Upper lobe of right lung (tissue), 1 donor: ENCODE data around the gene CTBP2. TPM values are rescaled to one million over a fixed set of nuclear protein-coding genes. Genes with fewer than 3 reads are reported as not detected.
"Not testable (repeated sequence)": the region's sequence is repeated elsewhere in the genome, so short reads cannot be mapped to it uniquely, and the experiment has no call there.

Experiments used
- ATAC-seq: fragments of 200-7000 bp; cut with Tn5 transposase; one replicate; pipeline ENCODE4 v1.9.1; 2020; ENCODE audit warnings: mild to moderate bottlenecking, moderate library complexity
- DNase-seq: peaks from one replicate; pipeline ENCODE4 v3.0.0-alpha.2; 2020
- H3K27ac ChIP-seq: fragments of 200-600 bp; one replicate; pipeline ENCODE4 v1.8.0; 2022
- H3K27me3 ChIP-seq: fragments of 200-600 bp; one replicate; pipeline ENCODE4 v1.8.0; 2022; ENCODE audit warnings: mild to moderate bottlenecking
- H3K36me3 ChIP-seq: fragments of 200-600 bp; one replicate; pipeline ENCODE4 v1.8.0; 2022
- H3K4me1 ChIP-seq: fragments of 200-600 bp; one replicate; pipeline ENCODE4 v1.8.0; 2022
- H3K4me3 ChIP-seq: fragments of 200-600 bp; one replicate; pipeline ENCODE4 v1.8.0; 2022; ENCODE audit warnings: mild to moderate bottlenecking
- H3K9me3 ChIP-seq: fragments of 200-600 bp; one replicate; pipeline ENCODE4 v1.8.0; 2022
- intact Hi-C: fragments of 100-400 bp; cut with DNase I; formaldehyde crosslinking; loops from one replicate; pipeline ENCODE4 v1.11.0; 2022
- total RNA-seq: library from RNA; stranded (reverse); fragmentation: NEBNext Ultra II Directional; extraction: Animal tissue kit (Norgen Biotek cat#: 25700); gene quantifications from one replicate; pipeline ENCODE4 v1.2.1, GENCODE V29; 2021
- TF ChIP-seq, protein P1 (sequence below): fragments of 200-600 bp; IDR thresholded peaks from one replicate; pipeline ENCODE4 v1.8.0; 2022; ENCODE audit warnings: antibody characterized with exemption
- donor health status: DM: no; HTN: yes; CAD: no; lungs with severe emphysema.

The CTBP2 gene
- total RNA-seq, 1 donor from 2014 or later: 66.7 TPM

- H3K4me1 ChIP-seq: peaks cover 85% of the 10 kb centered on the region
- peak; percentile 52 for ATAC-seq
- H3K4me3 ChIP-seq: peak overlapping the region; percentile 43
- TF ChIP-seq, protein P1, sequence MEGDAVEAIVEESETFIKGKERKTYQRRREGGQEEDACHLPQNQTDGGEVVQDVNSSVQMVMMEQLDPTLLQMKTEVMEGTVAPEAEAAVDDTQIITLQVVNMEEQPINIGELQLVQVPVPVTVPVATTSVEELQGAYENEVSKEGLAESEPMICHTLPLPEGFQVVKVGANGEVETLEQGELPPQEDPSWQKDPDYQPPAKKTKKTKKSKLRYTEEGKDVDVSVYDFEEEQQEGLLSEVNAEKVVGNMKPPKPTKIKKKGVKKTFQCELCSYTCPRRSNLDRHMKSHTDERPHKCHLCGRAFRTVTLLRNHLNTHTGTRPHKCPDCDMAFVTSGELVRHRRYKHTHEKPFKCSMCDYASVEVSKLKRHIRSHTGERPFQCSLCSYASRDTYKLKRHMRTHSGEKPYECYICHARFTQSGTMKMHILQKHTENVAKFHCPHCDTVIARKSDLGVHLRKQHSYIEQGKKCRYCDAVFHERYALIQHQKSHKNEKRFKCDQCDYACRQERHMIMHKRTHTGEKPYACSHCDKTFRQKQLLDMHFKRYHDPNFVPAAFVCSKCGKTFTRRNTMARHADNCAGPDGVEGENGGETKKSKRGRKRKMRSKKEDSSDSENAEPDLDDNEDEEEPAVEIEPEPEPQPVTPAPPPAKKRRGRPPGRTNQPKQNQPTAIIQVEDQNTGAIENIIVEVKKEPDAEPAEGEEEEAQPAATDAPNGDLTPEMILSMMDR: no peak
- no peaks in the 10 kb centered on the region for H3K9me3 ChIP-seq
- peak; percentile 82 for DNase-seq
- no peaks in the 10 kb centered on the region for H3K36me3 ChIP-seq
- intact Hi-C loops: loop anchor here (10.0 kb wide), 1 partner anchor 97 kb away; no protein-coding TSS in a partner anchor
- no peaks in the 10 kb centered on the region for H3K27me3 ChIP-seq
- peak overlapping the region; percentile 61 for H3K27ac ChIP-seq
Measured at GRCh38 chr10:125151553-125152449, 8.6 kb downstream of the CTBP2 start.

DNA sequence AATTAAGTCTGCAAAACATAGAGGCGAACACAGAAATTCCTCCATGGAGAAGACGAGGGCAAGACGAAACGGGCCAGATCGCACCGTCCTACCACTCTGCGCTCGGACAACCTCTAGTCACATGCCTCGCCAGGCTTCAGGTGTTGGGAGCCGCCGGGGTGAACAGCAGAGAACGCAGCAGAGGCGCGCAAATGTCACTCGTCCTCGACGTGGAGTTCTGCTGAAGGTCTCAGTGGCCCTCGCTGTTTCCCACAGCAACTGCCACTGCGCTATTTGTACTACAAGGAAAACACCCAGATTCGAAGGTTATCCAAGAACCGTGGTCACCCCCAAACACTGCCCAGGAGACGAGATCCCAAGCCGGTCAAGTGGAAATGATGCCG, 9.2 kb downstream of the CTBP2 start:
- intact Hi-C loops: loop anchor here (10.0 kb wide), 1 partner anchor 96 kb away; no protein-coding TSS in a partner anchor
- no peak overlapping the region for H3K4me3 ChIP-seq
- TF ChIP-seq, protein P1: no peak
- DNase-seq: no peak
- H3K27me3 ChIP-seq: no peaks in the 10 kb centered on the region
- no peak overlapping the region for H3K27ac ChIP-seq
- no peaks in the 10 kb centered on the region for H3K36me3 ChIP-seq
- H3K4me1 ChIP-seq: peaks cover 84% of the 10 kb centered on the region
- no peaks in the 10 kb centered on the region for H3K9me3 ChIP-seq
- no peak for ATAC-seq

DNA sequence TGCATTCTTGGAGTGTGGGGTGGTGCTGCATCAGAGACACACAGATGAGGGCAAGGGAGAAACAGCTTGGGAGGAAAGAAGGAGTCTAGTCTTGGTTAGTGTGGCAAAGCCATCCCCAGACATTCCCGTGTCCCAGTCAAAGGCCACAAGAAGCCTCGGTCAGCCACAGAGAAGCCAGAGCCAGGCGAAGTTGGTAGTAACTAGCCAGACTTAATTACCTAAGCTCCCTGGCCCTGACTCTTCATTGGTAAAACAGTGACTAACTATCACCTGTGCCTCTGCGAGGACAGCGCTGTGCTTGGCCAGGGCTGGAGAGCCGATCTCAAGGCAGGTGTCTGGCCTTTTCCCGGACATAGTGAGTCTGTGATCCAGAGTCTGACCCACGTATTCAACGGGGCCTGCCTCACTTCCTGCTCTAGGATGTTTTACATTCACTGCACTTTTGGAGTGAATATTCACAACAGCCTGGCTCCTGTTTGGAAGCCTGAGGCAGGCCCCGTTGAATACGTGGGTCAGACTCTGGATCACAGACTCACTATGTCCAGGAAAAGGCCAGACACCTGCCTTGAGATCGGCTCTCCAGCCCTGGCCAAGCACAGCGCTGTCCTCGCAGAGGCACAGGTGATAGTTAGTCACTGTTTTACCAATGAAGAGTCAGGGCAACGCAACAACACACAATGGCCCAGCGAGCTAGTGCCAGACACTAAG, 9.8 kb downstream of the CTBP2 start:
- not testable (repeated sequence) for H3K27me3 ChIP-seq, H3K9me3 ChIP-seq, ATAC-seq, H3K36me3 ChIP-seq, H3K27ac ChIP-seq, DNase-seq, H3K4me3 ChIP-seq
- intact Hi-C loops: loop anchor here (10.0 kb wide), 1 partner anchor 96 kb away; no protein-coding TSS in a partner anchor
- peaks cover 78% of the 10 kb centered on the region for H3K4me1 ChIP-seq

- H3K4me3 ChIP-seq: no peak overlapping the region
- peak overlapping the region; percentile 37 for H3K27ac ChIP-seq
- ATAC-seq (no peak), DNase-seq (no peak)
- no peaks in the 10 kb centered on the region for H3K9me3 ChIP-seq
- intact Hi-C loops: loop anchor here (10.0 kb wide), 1 partner anchor 95 kb away; no protein-coding TSS in a partner anchor
- no peaks in the 10 kb centered on the region for H3K27me3 ChIP-seq
- H3K4me1 ChIP-seq: peaks cover 76% of the 10 kb centered on the region
- TF ChIP-seq, protein P1: no peak
- H3K36me3 ChIP-seq: no peaks in the 10 kb centered on the region
Measured at GRCh38 chr10:125149680-125150047, 10.7 kb downstream of the CTBP2 start.

- ATAC-seq (no peak), DNase-seq (no peak)
- Histone ChIP-seq H3K27me3 (no peaks in the 10 kb centered on the region), H3K36me3 (no peaks in the 10 kb centered on the region), H3K4me3 (no peak overlapping the region), H3K4me1 (peaks cover 76% of the 10 kb centered on the region), H3K27ac (peak overlapping the region; percentile 37), H3K9me3 (no peaks in the 10 kb centered on the region)
- intact Hi-C loops: no loop called here
- TF ChIP-seq, protein P1: no peak
Measured at GRCh38 chr10:125149036-125149679, 11.2 kb downstream of the CTBP2 start.
